ENCODE data around the gene CENPI. TPM values are rescaled to one million over a fixed set of nuclear protein-coding genes. Genes with fewer than 3 reads are reported as not detected.

CENPI gene
- total RNA-seq, 1 donor from 2014 or later = 1.2 TPM

DNA sequence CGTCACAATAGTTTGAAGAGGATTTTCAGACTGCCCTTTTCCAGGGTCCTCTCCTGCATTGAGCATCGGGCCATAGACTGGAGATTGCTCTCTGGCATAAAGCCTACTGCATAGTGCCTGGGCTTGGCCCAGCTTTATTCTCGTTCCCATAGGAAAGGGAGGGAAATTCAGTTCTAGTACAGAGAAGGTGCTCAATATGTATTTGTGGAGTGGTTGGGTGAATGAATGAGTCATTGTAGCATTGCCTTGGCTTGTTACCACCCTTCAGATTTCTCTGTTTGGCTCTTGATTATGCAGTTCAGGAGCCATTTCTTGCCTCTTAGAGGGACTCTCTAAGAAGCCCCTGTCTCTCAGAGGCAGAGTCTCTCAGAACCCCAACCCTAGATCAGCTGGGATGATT lies 16.8 kb upstream of the CENPI start:
- TF ChIP-seq, protein P1, sequence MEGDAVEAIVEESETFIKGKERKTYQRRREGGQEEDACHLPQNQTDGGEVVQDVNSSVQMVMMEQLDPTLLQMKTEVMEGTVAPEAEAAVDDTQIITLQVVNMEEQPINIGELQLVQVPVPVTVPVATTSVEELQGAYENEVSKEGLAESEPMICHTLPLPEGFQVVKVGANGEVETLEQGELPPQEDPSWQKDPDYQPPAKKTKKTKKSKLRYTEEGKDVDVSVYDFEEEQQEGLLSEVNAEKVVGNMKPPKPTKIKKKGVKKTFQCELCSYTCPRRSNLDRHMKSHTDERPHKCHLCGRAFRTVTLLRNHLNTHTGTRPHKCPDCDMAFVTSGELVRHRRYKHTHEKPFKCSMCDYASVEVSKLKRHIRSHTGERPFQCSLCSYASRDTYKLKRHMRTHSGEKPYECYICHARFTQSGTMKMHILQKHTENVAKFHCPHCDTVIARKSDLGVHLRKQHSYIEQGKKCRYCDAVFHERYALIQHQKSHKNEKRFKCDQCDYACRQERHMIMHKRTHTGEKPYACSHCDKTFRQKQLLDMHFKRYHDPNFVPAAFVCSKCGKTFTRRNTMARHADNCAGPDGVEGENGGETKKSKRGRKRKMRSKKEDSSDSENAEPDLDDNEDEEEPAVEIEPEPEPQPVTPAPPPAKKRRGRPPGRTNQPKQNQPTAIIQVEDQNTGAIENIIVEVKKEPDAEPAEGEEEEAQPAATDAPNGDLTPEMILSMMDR (IDR thresholded peaks at IDR 0.05) = no peak
- TF ChIP-seq POLR2A (IDR thresholded peaks at IDR 0.05) (no peak), POLR2AphosphoS5 (IDR thresholded peaks at IDR 0.05; ENCODE audit: insufficient read depth in 1 of 2, low read depth in 1 of 2) (no peak)
- H3K4me1 ChIP-seq = no peaks in the 10 kb centered on the region
- H3K27me3 ChIP-seq = no peaks in the 10 kb centered on the region
- H3K36me3 ChIP-seq = no peaks in the 10 kb centered on the region
- no peak overlapping the region for H3K27ac ChIP-seq
- DNase-seq (ENCODE audit: extremely low spot score in 2 of 2) = no peak
- no peak overlapping the region for H3K4me3 ChIP-seq
- H3K9me3 ChIP-seq = no peaks in the 10 kb centered on the region
- intact Hi-C loops (cut with DNase I) = no loop called here

DNA sequence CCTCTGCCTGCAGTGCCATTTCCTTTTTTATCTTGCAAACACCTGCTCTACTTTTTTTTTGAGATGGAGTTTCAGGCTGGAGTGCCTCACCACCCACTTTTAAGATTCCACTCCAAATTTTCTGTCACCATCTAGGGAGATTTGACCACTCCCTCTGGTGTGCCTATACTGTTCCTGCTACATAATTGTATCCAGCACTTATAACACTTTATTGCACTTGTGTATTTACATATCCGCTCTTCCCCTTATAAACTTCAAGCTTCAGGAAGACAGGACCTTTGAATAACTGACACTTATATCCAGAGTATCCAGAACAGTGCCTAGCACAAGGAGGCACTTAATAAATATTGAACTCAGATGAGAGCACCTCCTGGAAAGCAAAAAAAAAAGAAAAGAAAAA lies 6.2 kb upstream of the CENPI start:
- Histone ChIP-seq H3K36me3 (no peaks in the 10 kb centered on the region), H3K4me3 (no peak overlapping the region), H3K4me1 (no peaks in the 10 kb centered on the region), H3K27me3 (no peaks in the 10 kb centered on the region), H3K27ac (no peak overlapping the region), H3K9me3 (no peaks in the 10 kb centered on the region)
- intact Hi-C loops (cut with DNase I) = no loop called here
- TF ChIP-seq, protein P1 (IDR thresholded peaks at IDR 0.05) = no peak
- no peak for TF ChIP-seq POLR2AphosphoS5 (IDR thresholded peaks at IDR 0.05; ENCODE audit: insufficient read depth in 1 of 2, low read depth in 1 of 2)
- no peak for TF ChIP-seq POLR2A (IDR thresholded peaks at IDR 0.05)
- no peak for DNase-seq (ENCODE audit: extremely low spot score in 2 of 2)

DNA sequence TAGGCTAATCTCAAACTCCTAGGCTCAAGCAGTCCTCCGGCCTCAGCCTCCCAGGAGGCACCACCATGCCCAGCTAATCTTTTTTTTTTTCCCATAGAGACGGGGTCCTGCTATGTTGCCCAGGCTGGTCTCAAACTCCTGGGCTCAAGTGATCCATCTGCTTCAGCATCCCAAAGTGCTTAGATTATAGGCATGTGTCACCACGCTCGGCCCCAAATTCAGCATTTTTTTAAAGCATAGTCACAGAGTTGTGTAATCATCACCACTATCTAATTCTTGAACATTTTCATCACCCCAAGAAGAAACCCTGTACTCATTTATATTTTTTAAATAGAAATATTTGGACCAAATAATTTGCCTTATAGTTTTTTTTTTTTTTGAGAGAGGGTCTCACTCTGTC lies 10.3 kb downstream of the CENPI start:
- intact Hi-C loops (cut with DNase I) = no loop called here
- no peaks in the 10 kb centered on the region for H3K9me3 ChIP-seq
- H3K36me3 ChIP-seq = no peaks in the 10 kb centered on the region
- H3K4me1 ChIP-seq = no peaks in the 10 kb centered on the region
- no peak for TF ChIP-seq POLR2AphosphoS5 (IDR thresholded peaks at IDR 0.05; ENCODE audit: insufficient read depth in 1 of 2, low read depth in 1 of 2)
- TF ChIP-seq POLR2A (IDR thresholded peaks at IDR 0.05) = no peak
- TF ChIP-seq, protein P1 (IDR thresholded peaks at IDR 0.05) = no peak
- no peak overlapping the region for H3K4me3 ChIP-seq
- no peaks in the 10 kb centered on the region for H3K27me3 ChIP-seq
- no peak for DNase-seq (ENCODE audit: extremely low spot score in 2 of 2)
- no peak overlapping the region for H3K27ac ChIP-seq

DNA sequence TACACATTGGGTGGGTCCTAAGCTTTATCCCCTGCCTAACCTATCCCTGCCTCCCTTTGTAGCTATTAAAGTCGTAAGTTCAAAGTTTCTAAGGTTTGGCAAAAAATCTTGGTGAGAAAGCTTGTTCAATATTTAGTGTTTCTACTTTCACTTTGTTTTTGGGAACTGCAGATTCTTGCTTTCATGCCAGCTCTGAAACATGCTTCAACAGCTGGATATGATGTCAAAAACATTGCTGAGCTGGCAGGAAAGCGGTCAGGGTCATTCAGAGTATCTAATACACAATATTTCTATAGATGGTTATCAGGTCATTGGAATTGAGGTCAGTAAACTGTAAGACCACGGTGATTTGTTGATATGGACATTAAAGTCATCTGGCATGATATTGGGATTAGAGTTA lies 19.7 kb downstream of the CENPI start:
- no peaks in the 10 kb centered on the region for H3K27me3 ChIP-seq
- TF ChIP-seq, protein P1 (IDR thresholded peaks at IDR 0.05) = no peak
- no peak for TF ChIP-seq POLR2A (IDR thresholded peaks at IDR 0.05)
- no peak for TF ChIP-seq POLR2AphosphoS5 (IDR thresholded peaks at IDR 0.05; ENCODE audit: insufficient read depth in 1 of 2, low read depth in 1 of 2)
- intact Hi-C loops (cut with DNase I) = no loop called here

DNA sequence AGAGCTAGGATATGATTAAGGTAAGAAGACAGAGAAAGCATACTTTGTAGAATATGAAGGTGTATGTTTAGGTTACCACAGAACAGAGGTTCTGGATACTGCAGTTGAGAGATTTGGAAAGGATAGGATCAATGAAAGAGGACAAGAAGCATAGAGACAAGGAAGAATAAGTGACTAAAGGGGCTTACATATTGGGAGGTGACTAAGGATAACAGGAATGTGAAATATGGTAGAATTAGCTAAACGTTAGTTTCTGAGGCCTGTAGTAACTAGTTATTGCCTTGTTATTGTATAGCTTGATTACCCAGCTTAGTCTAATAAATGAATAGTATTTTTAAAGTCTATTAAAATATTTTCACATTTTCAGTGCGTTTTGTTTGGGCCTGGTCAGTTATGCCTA lies 38.2 kb downstream of the CENPI start:
- H3K9me3 ChIP-seq = no peaks in the 10 kb centered on the region
- intact Hi-C loops (cut with DNase I) = no loop called here
- TF ChIP-seq POLR2AphosphoS5 (IDR thresholded peaks at IDR 0.05; ENCODE audit: insufficient read depth in 1 of 2, low read depth in 1 of 2) = no peak
- no peak for TF ChIP-seq POLR2A (IDR thresholded peaks at IDR 0.05)
- TF ChIP-seq, protein P1 (IDR thresholded peaks at IDR 0.05) = no peak
- no peaks in the 10 kb centered on the region for H3K4me1 ChIP-seq
- H3K27ac ChIP-seq = no peak overlapping the region
- DNase-seq (ENCODE audit: extremely low spot score in 2 of 2) = no peak
- no peak overlapping the region for H3K4me3 ChIP-seq
- H3K27me3 ChIP-seq = no peaks in the 10 kb centered on the region
- no peaks in the 10 kb centered on the region for H3K36me3 ChIP-seq

More for the DNA sequence above, 19.7 kb downstream of the CENPI start:
- no peaks in the 10 kb centered on the region for H3K4me1 ChIP-seq
- no peak overlapping the region for H3K27ac ChIP-seq
- H3K9me3 ChIP-seq = no peaks in the 10 kb centered on the region
- H3K4me3 ChIP-seq = no peak overlapping the region
- no peaks in the 10 kb centered on the region for H3K36me3 ChIP-seq
- DNase-seq (ENCODE audit: extremely low spot score in 2 of 2) = no peak

Other genes with a start within 250 kb of the CENPI start
- not detected for gene NOX1, start 223.8 kb upstream of the CENPI start, total RNA-seq
- 0.74 TPM for gene XKRX, start 169.3 kb upstream of the CENPI start, total RNA-seq
- gene ARL13A, start 128.5 kb upstream of the CENPI start, total RNA-seq = not detected
- 10.3 TPM for gene TRMT2B, start 46.1 kb upstream of the CENPI start, total RNA-seq
- 5.4 TPM for gene TMEM35A, start 19.3 kb upstream of the CENPI start, total RNA-seq
- gene DRP2, start 121.6 kb downstream of the CENPI start, total RNA-seq = 1.5 TPM
- gene TAF7L, start 193.1 kb downstream of the CENPI start, total RNA-seq = 2.5 TPM

Data from vagina (tissue), 2 donors.